ENCODE measurements around the gene FOXL2NB.

The FOXL2NB gene

DNA sequence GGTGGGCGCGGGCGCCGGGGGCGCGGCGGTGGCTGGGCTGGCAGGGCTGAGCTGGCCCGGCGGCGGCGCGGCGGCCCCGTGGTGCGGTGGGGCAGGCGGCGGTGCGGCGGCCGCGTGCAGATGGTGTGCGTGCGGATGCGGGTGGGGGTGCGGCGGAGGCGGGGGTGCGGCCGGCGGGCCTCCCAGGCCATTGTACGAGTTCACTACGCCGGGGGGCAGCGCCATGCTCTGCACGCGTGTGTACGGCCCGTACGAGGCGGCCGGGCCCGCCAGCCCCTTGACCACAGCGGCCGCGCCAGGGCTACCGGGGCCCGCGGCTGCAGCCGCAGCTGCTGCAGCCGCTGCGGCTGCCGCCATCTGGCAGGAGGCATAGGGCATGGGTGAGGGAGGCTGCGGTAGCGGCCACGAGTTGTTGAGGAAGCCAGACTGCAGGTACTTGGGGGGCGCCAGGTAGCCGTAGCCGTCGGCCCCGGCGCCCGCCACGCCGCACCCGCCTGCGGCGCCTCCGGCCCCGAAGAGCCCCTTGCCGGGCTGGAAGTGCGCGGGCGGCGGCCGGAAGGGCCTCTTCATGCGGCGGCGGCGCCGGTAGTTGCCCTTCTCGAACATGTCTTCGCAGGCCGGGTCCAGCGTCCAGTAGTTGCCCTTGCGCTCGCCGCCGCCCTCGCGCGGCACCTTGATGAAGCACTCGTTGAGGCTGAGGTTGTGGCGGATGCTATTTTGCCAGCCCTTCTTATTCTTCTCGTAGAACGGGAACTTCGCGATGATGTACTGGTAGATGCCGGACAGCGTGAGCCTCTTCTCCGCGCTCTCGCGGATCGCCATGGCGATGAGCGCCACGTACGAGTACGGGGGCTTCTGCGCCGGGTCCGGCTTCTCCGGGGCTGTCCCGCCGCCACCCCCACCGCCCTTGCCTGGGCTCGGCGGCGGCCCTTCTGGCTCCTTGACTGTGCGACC is 1.0 kb upstream of the FOXL2NB start:
- peak; percentile 27 to 37 for DNase-seq

DNA sequence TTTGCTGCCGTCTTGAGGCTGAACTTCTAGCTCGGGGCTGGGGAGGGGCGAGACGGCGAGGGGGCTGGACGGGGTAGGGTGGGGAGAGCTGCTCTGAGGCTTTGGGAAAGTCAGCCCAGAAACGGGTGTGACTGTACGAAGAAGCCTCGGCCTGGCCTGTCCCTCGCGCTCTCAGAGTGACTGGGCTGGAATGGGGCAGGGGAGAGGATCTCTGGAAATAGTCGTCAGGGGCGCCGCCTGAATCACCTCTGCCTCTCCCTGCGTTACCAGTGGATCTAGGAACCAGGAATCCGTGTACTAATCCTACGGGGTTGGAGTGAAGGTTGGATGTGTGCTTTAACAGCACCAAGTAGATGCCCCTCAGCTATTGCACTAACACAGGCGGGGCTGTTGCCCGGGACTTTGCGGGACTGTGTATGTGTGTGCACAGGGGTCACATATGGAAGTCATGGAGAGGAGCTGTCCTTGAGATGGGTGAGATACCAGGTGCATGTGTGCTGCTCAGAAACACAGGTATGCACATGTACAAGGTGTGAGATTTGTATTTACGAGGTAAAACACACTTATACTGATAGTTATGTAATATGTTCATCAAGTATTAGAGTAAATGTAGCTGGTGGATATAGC is 591 bp downstream of the FOXL2NB start:
- no peak for DNase-seq

DNA sequence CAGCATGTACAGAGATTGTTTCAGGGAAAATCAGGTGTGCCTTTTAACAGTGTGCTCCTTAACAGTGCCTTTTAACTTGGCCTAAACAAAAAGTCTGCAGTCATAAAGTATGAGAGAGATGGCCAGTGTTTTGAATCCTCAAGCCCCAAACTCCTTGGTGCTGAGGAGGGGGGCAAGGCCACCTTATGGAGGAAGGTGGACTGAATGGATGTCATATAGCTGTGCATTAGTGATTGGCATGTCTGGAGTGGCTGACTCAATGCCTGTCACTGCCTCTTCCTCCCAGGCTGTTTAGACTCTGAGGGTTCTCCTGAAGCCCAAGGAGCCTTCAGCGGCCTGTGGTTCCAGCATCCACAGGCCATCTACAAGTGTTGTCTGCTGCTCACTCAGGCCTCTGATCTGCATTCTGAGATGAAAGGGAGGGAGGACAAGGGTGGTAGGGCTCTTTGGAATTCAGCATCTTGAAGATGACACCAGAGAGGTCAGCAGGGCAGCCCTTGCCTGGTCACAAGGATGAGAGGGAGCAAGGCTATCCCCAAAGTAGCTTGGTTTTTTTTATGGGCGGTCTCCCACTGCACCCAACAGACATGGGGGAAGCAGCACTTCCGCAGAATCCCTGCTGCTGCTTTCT is 1.5 kb downstream of the FOXL2NB start:
- DNase-seq = no peak

GRCh38 chr3:138949002-138949418 is 2.0 kb downstream of the FOXL2NB start:
- DNase-seq = no peak

DNA sequence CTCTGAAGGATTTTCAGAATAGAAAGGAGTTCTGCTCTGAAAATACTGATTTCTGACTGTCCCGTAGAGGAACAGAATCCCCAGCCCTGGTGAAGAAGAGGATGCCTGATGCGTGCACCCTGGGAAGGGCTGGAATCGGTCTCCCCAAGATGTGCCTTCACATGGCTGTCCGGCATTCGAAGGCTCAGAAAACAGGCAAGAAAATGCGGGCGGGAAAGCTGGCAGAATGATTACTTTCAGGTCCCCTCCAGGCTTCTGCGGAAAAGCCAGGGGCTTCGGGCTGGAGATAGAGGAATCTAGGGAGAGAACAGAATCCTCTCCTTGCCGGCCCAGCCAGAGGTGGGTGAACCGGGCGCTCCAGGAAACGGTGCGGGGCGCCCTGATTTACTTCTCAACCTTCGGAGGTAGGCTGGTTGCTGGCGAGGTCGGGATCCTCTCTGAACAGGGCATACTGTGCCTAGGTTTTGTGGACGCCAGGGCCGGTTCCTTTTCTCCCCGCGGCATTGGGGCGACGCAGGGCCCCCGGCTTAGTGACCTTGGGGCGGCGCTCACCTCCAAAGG is 2.5 kb downstream of the FOXL2NB start:
- DNase-seq = peak; percentile 9 to 11

- peak; percentile 31 to 43 for DNase-seq
Measured at GRCh38 chr3:138950006-138950644, 3.1 kb downstream of the FOXL2NB start.

- no peak for DNase-seq
Measured at GRCh38 chr3:138950701-138951100, 3.7 kb downstream of the FOXL2NB start.

GRCh38 chr3:138960417-138960852 is 13.4 kb downstream of the FOXL2NB start:
- peak in 1 of 2 experiments; percentile 10 for DNase-seq

DNA sequence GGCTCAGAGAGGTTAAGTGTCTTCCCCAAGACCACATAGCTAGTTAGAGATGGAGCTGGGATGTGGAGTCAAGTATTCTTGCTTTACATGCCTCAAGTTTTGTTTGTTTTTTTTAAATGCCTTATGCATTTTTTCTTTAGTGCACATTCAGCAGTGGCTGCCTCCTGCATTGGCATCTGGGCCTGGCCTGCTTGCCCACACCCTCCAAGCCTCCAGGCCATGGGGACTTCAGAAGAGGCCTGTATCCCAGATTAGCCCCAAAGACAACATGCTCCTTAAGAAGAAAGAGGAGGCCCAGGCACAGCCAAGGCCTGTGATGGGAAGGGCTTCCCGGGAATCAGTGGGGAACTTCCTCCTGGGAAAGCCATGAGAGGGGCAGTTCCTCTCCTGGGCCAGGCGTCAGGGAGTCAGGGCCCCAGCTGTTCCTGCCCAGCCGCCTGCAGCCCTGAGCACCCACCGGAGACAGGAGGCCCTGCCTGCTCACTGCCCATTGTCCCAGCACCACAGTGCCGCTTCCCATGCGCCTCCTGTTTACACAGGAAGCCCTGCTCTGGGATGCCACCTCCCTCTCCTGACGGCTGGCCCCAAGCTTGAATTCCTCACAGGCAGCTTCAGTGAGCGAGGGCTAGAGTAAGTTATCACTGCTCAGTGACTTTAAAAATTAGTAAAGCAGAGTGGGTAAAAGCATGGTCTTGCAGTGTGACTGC is 16.0 kb downstream of the FOXL2NB start:
- DNase-seq = no peak

GRCh38 chr3:138964264-138964663 is 17.2 kb downstream of the FOXL2NB start:
- DNase-seq = no peak

DNA sequence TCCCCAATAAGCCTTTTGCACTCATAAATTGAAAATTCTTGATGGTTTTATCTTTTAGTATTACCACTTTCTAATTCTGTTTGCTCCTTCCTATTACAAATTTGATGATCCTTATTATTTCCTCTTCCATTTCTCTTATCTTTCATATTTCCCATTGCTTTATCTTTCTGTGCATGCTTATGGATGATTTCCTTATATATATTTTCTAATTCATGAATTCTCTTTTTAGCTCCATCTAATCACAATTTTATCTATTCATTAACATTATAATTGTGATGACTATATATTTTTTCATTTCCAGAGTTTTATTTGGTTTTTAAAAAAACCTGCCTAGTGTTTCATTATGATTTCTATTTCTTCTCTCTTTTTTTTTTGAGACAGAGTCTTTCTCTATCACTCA is 17.9 kb downstream of the FOXL2NB start:
- no peak for DNase-seq

GRCh38 chr3:138971766-138972320 is 24.8 kb downstream of the FOXL2NB start:
- DNase-seq = no peak

DNA sequence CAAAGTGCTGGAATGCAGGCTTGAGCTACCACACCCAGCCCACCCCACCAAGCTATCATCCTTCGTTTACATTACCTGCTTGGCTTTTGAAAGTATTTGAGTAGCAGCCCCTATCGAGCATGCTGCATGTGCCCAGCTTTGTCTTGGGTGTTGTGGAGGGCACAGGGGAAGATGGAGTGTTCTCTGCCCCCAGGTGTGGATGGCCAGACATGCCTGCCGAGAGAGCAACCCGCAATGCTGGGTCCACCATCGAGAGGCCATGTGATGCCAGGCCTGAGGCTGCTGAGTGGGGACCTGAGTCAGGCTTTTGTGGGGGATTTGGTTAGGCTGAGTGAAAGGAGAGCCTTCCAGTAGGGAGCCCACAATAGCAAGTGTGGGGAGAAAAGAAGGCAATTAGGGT is 25.9 kb downstream of the FOXL2NB start:
- no peak for DNase-seq

GRCh38 chr3:138974462-138974861 is 27.4 kb downstream of the FOXL2NB start:
- no peak for DNase-seq

GRCh38 chr3:138975351-138975750 is 28.3 kb downstream of the FOXL2NB start:
- DNase-seq = no peak

DNA sequence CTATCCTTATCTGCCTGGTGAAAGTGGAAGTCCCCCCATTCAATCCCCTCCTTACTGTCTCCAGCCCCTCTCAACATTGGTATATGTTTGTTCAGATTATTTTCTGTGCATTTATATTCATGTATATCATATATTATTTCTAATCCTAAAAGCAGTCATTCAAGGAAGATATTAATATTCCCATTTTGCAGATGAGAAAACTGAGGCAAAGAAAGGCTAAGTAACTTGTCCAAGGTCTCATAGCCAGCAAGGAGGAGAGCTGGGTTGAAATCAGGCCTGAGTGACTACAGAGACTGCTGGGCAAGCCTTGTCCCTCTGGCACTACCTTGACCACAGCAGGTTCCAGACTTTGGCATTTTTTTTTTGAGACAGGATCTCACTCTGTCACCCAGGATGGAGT is 29.0 kb downstream of the FOXL2NB start:
- DNase-seq = no peak

- DNase-seq = no peak
Measured at GRCh38 chr3:138984816-138985215, 37.8 kb downstream of the FOXL2NB start.

DNA sequence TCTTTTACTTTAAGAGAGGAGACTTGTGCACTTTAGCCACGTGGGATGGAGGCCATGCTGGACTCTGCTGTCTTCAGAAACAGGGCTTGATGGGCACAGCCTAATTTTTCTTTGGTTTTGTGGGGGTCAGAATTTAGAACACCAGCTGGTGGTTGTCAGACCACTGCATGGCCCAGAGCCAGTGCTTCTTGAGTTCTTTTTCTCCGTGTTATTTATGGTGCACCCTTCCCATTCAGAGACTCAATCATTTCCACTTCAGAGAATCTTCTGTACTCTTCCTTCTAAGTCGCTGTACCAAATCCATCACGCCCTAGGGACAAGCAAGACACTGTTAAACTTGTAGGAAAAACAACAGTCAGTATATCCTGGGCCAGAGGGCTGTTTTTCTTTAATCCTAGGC is 38.9 kb downstream of the FOXL2NB start:
- DNase-seq = no peak

- DNase-seq = no peak
Measured at GRCh38 chr3:138987181-138987580, 40.2 kb downstream of the FOXL2NB start.

- no peak for DNase-seq
Measured at GRCh38 chr3:138995706-138996105, 48.7 kb downstream of the FOXL2NB start.
